DOHH2 (cell line): Measurements from ENCODE around the gene KIF1B.

Source experiments
- EZH2phosphoT487 ChIP-seq: fragments of 200-600 bp; sonication (generic); IDR thresholded peaks from 2 replicates; pipeline ENCODE4 v1.6.1; 2017; ENCODE audit warnings: borderline replicate concordance, mild to moderate bottlenecking, antibody characterized with exemption, low read length, moderate library complexity, mixed read lengths
- TF ChIP-seq, protein P1 (sequence below): fragments of 200-600 bp; sonication (generic); IDR thresholded peaks from one replicate; pipeline ENCODE4 v1.5.1; 2014; ENCODE audit warnings: antibody characterized with exemption, mild to moderate bottlenecking, low read depth, low read length; ENCODE audit not compliant: poor library complexity, severe bottlenecking

DNA sequence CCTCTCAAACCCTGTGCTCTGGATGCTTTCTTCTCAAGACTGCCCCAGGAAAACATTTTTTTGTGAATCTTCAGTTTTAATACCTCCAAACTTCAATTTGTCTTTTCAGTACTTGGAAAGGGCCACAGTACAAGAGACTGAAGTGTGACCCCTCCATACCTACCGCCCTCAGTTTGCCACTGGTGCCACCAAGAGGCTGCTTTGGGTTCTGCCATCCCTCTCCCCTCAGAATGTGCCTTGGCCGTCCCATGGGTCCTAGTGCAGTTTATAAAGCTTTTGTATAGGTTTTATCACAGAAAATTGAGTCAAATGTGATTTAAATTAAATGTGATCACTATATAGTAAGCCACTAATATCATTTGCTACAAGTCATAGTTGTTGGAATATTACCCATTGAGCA is 127.7 kb downstream of the KIF1B start:
- TF ChIP-seq, protein P1, sequence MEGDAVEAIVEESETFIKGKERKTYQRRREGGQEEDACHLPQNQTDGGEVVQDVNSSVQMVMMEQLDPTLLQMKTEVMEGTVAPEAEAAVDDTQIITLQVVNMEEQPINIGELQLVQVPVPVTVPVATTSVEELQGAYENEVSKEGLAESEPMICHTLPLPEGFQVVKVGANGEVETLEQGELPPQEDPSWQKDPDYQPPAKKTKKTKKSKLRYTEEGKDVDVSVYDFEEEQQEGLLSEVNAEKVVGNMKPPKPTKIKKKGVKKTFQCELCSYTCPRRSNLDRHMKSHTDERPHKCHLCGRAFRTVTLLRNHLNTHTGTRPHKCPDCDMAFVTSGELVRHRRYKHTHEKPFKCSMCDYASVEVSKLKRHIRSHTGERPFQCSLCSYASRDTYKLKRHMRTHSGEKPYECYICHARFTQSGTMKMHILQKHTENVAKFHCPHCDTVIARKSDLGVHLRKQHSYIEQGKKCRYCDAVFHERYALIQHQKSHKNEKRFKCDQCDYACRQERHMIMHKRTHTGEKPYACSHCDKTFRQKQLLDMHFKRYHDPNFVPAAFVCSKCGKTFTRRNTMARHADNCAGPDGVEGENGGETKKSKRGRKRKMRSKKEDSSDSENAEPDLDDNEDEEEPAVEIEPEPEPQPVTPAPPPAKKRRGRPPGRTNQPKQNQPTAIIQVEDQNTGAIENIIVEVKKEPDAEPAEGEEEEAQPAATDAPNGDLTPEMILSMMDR = peak; percentile 80
- TF ChIP-seq EZH2phosphoT487 = no peak
